PC-9 (cell line): ENCODE results near the gene GABPB1. TPM values are rescaled to one million over a fixed set of nuclear protein-coding genes. Genes with fewer than 3 reads are reported as not detected.

Experiments
- BruUV-seq: library from RNA; stranded (reverse); fragments of 400-500 nt; replicated peaks from 2 replicates; lab custom pipeline; 2021; lab: Mats Ljungman, UMichigan
- CTCF ChIA-PET: fragments of 300-600 bp; sonication (Branson Sonifier 250); formaldehyde crosslinking; loops from one replicate; lab custom pipeline; 2022; ENCODE audit warnings: antibody characterized with exemption; lab: Charles Lee
- POLR2A ChIA-PET: fragments of 300-600 bp; sonication (Branson Sonifier 250); formaldehyde crosslinking; loops from one replicate; lab custom pipeline; 2022; ENCODE audit warnings: antibody characterized with exemption; ENCODE audit not compliant: unreplicated experiment; lab: Charles Lee
- DNase-seq, 2 experiments: peaks; one replicate each; pipeline versions ENCODE4 v3.0.0 to v3.0.0-alpha.2; 2015 to 2022; ENCODE audit warnings: mixed read lengths in 1 of 2
- H2AFZ ChIP-seq: fragments of 200-600 bp; sonication (generic); 2 replicates; pipeline ENCODE4 v1.8.1; 2017; ENCODE audit warnings: antibody characterized with exemption
- H3F3A ChIP-seq: fragments of 200-600 bp; sonication (generic); 2 replicates; pipeline ENCODE4 v1.8.1; 2017; ENCODE audit warnings: antibody characterized with exemption, mild to moderate bottlenecking, low read depth; ENCODE audit not compliant: insufficient read depth
- H3K27ac ChIP-seq: fragments of 200-600 bp; sonication (generic); 2 replicates; pipeline ENCODE4 v1.6.1; 2016; ENCODE audit warnings: mixed run types
- H3K27me3 ChIP-seq: fragments of 200-600 bp; sonication (generic); 2 replicates; pipeline ENCODE4 v1.6.1; 2016; ENCODE audit warnings: low read depth, mixed run types; ENCODE audit not compliant: insufficient read depth
- H3K36me3 ChIP-seq: fragments of 200-600 bp; sonication (generic); 2 replicates; pipeline ENCODE4 v1.6.1; 2016; ENCODE audit warnings: low read depth, mixed run types
- H3K4me1 ChIP-seq: fragments of 200-600 bp; sonication (generic); replicated peaks from 2 replicates; pipeline ENCODE4 v1.6.1; 2016; ENCODE audit warnings: mixed run types; ENCODE audit not compliant: insufficient read depth
- H3K4me2 ChIP-seq: fragments of 200-600 bp; sonication (generic); 2 replicates; pipeline ENCODE4 v1.6.1; 2017; ENCODE audit warnings: mixed run types
- H3K4me3 ChIP-seq: fragments of 200-600 bp; sonication (generic); 2 replicates; pipeline ENCODE4 v1.6.1; 2016; ENCODE audit warnings: mixed run types
- H3K79me2 ChIP-seq: fragments of 200-600 bp; sonication (generic); 2 replicates; pipeline ENCODE4 v1.6.1; 2017; ENCODE audit warnings: low read depth, mixed run types
- H3K9me2 ChIP-seq: fragments of 200-600 bp; sonication (generic); 2 replicates; pipeline ENCODE4 v1.8.1; 2017; ENCODE audit warnings: mild to moderate bottlenecking; ENCODE audit not compliant: insufficient read depth
- H3K9me3 ChIP-seq: fragments of 200-600 bp; sonication (generic); 2 replicates; pipeline ENCODE4 v1.8.1; 2016; ENCODE audit warnings: low read depth; ENCODE audit not compliant: insufficient read depth
- H4K20me1 ChIP-seq: fragments of 200-600 bp; sonication (generic); 2 replicates; pipeline ENCODE4 v1.8.1; 2017; ENCODE audit not compliant: insufficient read depth
- CTCF ChIP-seq: fragments of 200-600 bp; sonication (generic); conservative IDR thresholded peaks from 2 replicates; pipeline ENCODE4 v1.6.1; 2017; ENCODE audit warnings: mixed run types, antibody characterized with exemption, mild to moderate bottlenecking, moderate library complexity
- EZH2 ChIP-seq: fragments of 200-600 bp; sonication (generic); IDR thresholded peaks from 2 replicates; pipeline ENCODE4 v1.8.0; 2017; ENCODE audit warnings: antibody characterized with exemption, low read depth
- intact Hi-C: fragments of 100-400 bp; cut with micrococcal nuclease; formaldehyde crosslinking; loops from one replicate; pipeline ENCODE4 v1.10.0; 2022; ENCODE audit not compliant: unreplicated experiment
- total RNA-seq: library from RNA; stranded (reverse); gene quantifications from 2 replicates; pipeline ENCODE4 v1.2.3, GENCODE V29; 2021

Gene GABPB1
- total RNA-seq, 1 experiment from 2014 or later = 21.7 TPM

DNA sequence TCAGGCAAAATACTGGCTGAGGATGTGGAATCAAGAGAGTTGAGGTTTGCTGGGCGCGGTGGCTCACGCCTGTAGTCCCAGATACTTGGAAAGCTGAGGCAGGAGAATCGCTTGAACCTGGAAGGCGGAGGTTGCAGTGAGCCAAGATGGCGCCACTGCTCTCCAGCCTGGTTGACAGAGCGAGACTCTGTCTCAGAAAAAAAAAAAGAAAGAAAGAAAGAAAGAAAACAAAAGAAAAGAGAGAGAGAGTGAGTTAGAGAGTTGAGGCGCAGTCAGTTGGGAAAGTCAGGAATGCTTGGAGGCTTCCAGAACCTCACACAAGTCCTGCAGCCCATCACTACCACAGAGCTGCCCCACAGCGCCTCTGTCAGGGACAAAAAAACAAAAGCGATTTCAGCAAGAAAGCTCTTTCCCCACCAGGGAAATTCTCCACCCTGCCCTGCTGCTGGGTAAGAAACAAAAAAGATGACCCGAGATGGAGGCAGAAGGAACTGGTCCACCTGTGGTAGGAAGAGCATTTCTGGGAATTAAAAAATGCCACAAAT lies 103.3 kb downstream of the GABPB1 start:
- POLR2A ChIA-PET = no interaction called here

GRCh38 chr15:50250760-50251394 lies 104.1 kb downstream of the GABPB1 start:
- Histone ChIP-seq H3K27me3 (no peaks in the 10 kb centered on the region), H3K4me1 (peaks cover 5% of the 10 kb centered on the region), H3K36me3 (no peaks in the 10 kb centered on the region), H3K9me2 (no peaks in the 10 kb centered on the region), H3K79me2 (no peaks in the 10 kb centered on the region), H3F3A (peaks cover 3% of the 10 kb centered on the region; the same call in 1 of the 2 replicates), H3K4me2 (no peak overlapping the region), H2AFZ (no peak overlapping the region), H4K20me1 (no peaks in the 10 kb centered on the region), H3K9me3 (no peaks in the 10 kb centered on the region), H3K27ac (no peak overlapping the region), H3K4me3 (no peak overlapping the region)
- intact Hi-C loops = no loop called here
- ChIA-PET POLR2A (no interaction called here), CTCF (interaction anchor here (0.6 kb wide), 1 partner anchor 70 kb away, joined by 5 read pairs; no protein-coding TSS in a partner anchor)
- BruUV-seq = no TSS peak
- no peak for DNase-seq
- TF ChIP-seq CTCF (no peak), EZH2 (no peak)

More for the DNA sequence above, 103.3 kb downstream of the GABPB1 start:
- H3K36me3 ChIP-seq = no peaks in the 10 kb centered on the region
- BruUV-seq = no TSS peak
- no peak overlapping the region for H3K4me3 ChIP-seq
- no peaks in the 10 kb centered on the region for H3K9me3 ChIP-seq
- H3K79me2 ChIP-seq = no peaks in the 10 kb centered on the region
- H3K27me3 ChIP-seq = no peaks in the 10 kb centered on the region
- H3K9me2 ChIP-seq = no peaks in the 10 kb centered on the region
- peaks cover 6% of the 10 kb centered on the region; the same call in 1 of the 2 replicates for H3F3A ChIP-seq
- DNase-seq = no peak
- no peak overlapping the region for H3K4me2 ChIP-seq
- H4K20me1 ChIP-seq = no peaks in the 10 kb centered on the region
- no peak for TF ChIP-seq CTCF
- no peak for TF ChIP-seq EZH2
- peaks cover 13% of the 10 kb centered on the region for H3K4me1 ChIP-seq
- no peak overlapping the region for H2AFZ ChIP-seq
- no peak overlapping the region for H3K27ac ChIP-seq
- CTCF ChIA-PET = interaction anchor here (0.6 kb wide), 1 partner anchor 71 kb away, joined by 5 read pairs; no protein-coding TSS in a partner anchor
- intact Hi-C loops = no loop called here

- no peaks in the 10 kb centered on the region for H3K27me3 ChIP-seq
- ChIA-PET POLR2A (interaction anchor here (0.5 kb wide), 1 partner anchor 9 kb away, joined by 3 read pairs; no protein-coding TSS in a partner anchor), CTCF (no interaction called here)
- DNase-seq = no peak
- no peak overlapping the region for H3K4me3 ChIP-seq
- no peak overlapping the region for H3K27ac ChIP-seq
- H3K79me2 ChIP-seq = no peaks in the 10 kb centered on the region
- no peaks in the 10 kb centered on the region for H3K9me3 ChIP-seq
- no peak overlapping the region for H2AFZ ChIP-seq
- TF ChIP-seq CTCF = no peak
- no peak for TF ChIP-seq EZH2
- H3K4me2 ChIP-seq = no peak overlapping the region
- intact Hi-C loops = no loop called here
- no peaks in the 10 kb centered on the region for H4K20me1 ChIP-seq
- no peaks in the 10 kb centered on the region for H3F3A ChIP-seq
- no peaks in the 10 kb centered on the region for H3K36me3 ChIP-seq
- H3K4me1 ChIP-seq = no peaks in the 10 kb centered on the region
- BruUV-seq = no TSS peak
- no peaks in the 10 kb centered on the region for H3K9me2 ChIP-seq
These were observed 105.3 kb downstream of the GABPB1 start for GRCh38 chr15:50249704-50250103.
